H9 (cell line): ENCODE results near the gene NID1. TPM values are rescaled to one million over a fixed set of nuclear protein-coding genes. Genes with fewer than 3 reads are reported as not detected.

Source experiments
- DNase-seq: peaks from one replicate; pipeline ENCODE4 v3.0.0-alpha.2; 2017
- H2AFZ ChIP-seq: one replicate; pipeline ENCODE4 v1.6.1; 2013; ENCODE audit warnings: mild to moderate bottlenecking, low read length, control low read depth, moderate library complexity
- H2AK5ac ChIP-seq: 2 replicates; pipeline ENCODE4 v1.6.1; 2013; ENCODE audit warnings: low read length, control low read depth, mixed read lengths; ENCODE audit not compliant: insufficient read length
- H2BK120ac ChIP-seq: one replicate; pipeline ENCODE4 v1.6.1; 2013; ENCODE audit warnings: low read depth, mild to moderate bottlenecking, low read length, control low read depth, inconsistent platforms; ENCODE audit not compliant: poor library complexity, severe bottlenecking
- H2BK12ac ChIP-seq: 2 replicates; pipeline ENCODE4 v1.6.1; 2013; ENCODE audit warnings: low read length, control low read depth, mixed read lengths, low read depth; ENCODE audit not compliant: insufficient read length
- H2BK15ac ChIP-seq: 2 replicates; pipeline ENCODE4 v1.6.1; 2013; ENCODE audit warnings: low read depth, low read length, control low read depth
- H2BK20ac ChIP-seq: one replicate; pipeline ENCODE4 v1.6.1; 2013; ENCODE audit warnings: low read depth, mild to moderate bottlenecking, low read length, control low read depth, inconsistent platforms; ENCODE audit not compliant: poor library complexity, severe bottlenecking
- H2BK5ac ChIP-seq: 2 replicates; pipeline ENCODE4 v1.6.1; 2013; ENCODE audit warnings: low read length, control low read depth, mixed read lengths; ENCODE audit not compliant: insufficient read length
- H3K14ac ChIP-seq: 2 replicates; pipeline ENCODE4 v1.6.1; 2013; ENCODE audit warnings: low read length, control low read depth; ENCODE audit not compliant: insufficient read depth
- H3K18ac ChIP-seq: 2 replicates; pipeline ENCODE4 v1.6.1; 2013; ENCODE audit warnings: low read depth, mild to moderate bottlenecking, mixed read lengths, low read length, control low read depth; ENCODE audit not compliant: insufficient read length
- H3K23ac ChIP-seq: 2 replicates; pipeline ENCODE4 v1.6.1; 2013; ENCODE audit warnings: low read length, control low read depth, mixed read lengths, low read depth; ENCODE audit not compliant: insufficient read length
- H3K23me2 ChIP-seq: 2 replicates; pipeline ENCODE4 v1.6.1; 2013; ENCODE audit warnings: low read depth, mild to moderate bottlenecking, mixed read lengths, low read length, control low read depth; ENCODE audit not compliant: insufficient read length, poor library complexity, severe bottlenecking
- H3K27ac ChIP-seq: 2 replicates; pipeline ENCODE4 v1.5.1; 2013; ENCODE audit warnings: low read length, control low read depth, mixed read lengths, low read depth; ENCODE audit not compliant: insufficient read length
- H3K27me3 ChIP-seq: 2 replicates; pipeline ENCODE4 v1.6.1; 2013; ENCODE audit warnings: low read length, control low read depth, inconsistent platforms; ENCODE audit not compliant: insufficient read depth
- H3K4ac ChIP-seq: 2 replicates; pipeline ENCODE4 v1.6.1; 2013; ENCODE audit warnings: low read depth, mild to moderate bottlenecking, control low read depth, inconsistent platforms, low read length, moderate library complexity
- H3K4me1 ChIP-seq: 2 replicates; pipeline ENCODE4 v1.6.1; 2013; ENCODE audit warnings: low read length, control low read depth, inconsistent platforms; ENCODE audit not compliant: insufficient read depth
- H3K4me2 ChIP-seq: 2 replicates; pipeline ENCODE4 v1.6.1; 2013; ENCODE audit warnings: low read length, control low read depth, mixed read lengths; ENCODE audit not compliant: insufficient read length, insufficient read depth
- H3K56ac ChIP-seq: 2 replicates; pipeline ENCODE4 v1.6.1; 2013; ENCODE audit warnings: low read depth, mild to moderate bottlenecking, mixed read lengths, low read length, control low read depth; ENCODE audit not compliant: insufficient read length
- H3K79me1 ChIP-seq: 2 replicates; pipeline ENCODE4 v1.6.1; 2013; ENCODE audit warnings: low read depth, mild to moderate bottlenecking, moderate library complexity, low read length, control low read depth, inconsistent platforms; ENCODE audit not compliant: insufficient read depth, poor library complexity, severe bottlenecking
- H3K79me2 ChIP-seq: 2 replicates; pipeline ENCODE4 v1.6.1; 2013; ENCODE audit warnings: low read length, control low read depth, inconsistent platforms; ENCODE audit not compliant: insufficient read depth
- H3K9ac ChIP-seq: 2 replicates; pipeline ENCODE4 v1.6.1; 2013; ENCODE audit warnings: low read length, control low read depth, mixed read lengths; ENCODE audit not compliant: insufficient read length; ENCODE audit errors: extremely low read depth
- H3K9me3 ChIP-seq: one replicate; pipeline ENCODE4 v1.6.1; 2013; ENCODE audit warnings: low read depth, low read length, inconsistent platforms; ENCODE audit not compliant: control insufficient read depth
- H3T11ph ChIP-seq: one replicate; pipeline ENCODE4 v1.6.1; 2013; ENCODE audit warnings: mild to moderate bottlenecking, low read length, control low read depth, inconsistent platforms
- H4K20me1 ChIP-seq: one replicate; pipeline ENCODE4 v1.6.1; 2013; ENCODE audit not compliant: control insufficient read depth, insufficient read length, insufficient read depth
- H4K5ac ChIP-seq: 2 replicates; pipeline ENCODE4 v1.6.1; 2013; ENCODE audit warnings: low read depth, mild to moderate bottlenecking, mixed read lengths, low read length, control low read depth; ENCODE audit not compliant: insufficient read length
- H4K8ac ChIP-seq: replicated peaks from 2 replicates; pipeline ENCODE4 v1.6.1; 2013; ENCODE audit warnings: low read length, control low read depth, mixed read lengths, low read depth; ENCODE audit not compliant: insufficient read length
- H4K91ac ChIP-seq: 2 replicates; pipeline ENCODE4 v1.6.1; 2013; ENCODE audit warnings: low read depth, mild to moderate bottlenecking, moderate library complexity, mixed read lengths, low read length, control low read depth; ENCODE audit not compliant: insufficient read length
- H3K27ac Mint-ChIP-seq, 3 experiments: 2 replicates in 2 of 3; 3 replicates in 1 of 3; pipeline ENCODE4 v1.8.0; 2020 to 2021; ENCODE audit warnings: mixed read lengths in 3 of 3, mild to moderate bottlenecking in 1 of 3, moderate library complexity in 1 of 3
- H3K27me3 Mint-ChIP-seq: 2 replicates; pipeline ENCODE4 v1.8.0; 2021; ENCODE audit warnings: low read depth, mild to moderate bottlenecking, moderate library complexity, mixed read lengths
- H3K36me3 Mint-ChIP-seq, 3 experiments: 2 replicates in 2 of 3; 3 replicates in 1 of 3; pipeline ENCODE4 v1.8.0; 2020 to 2021; ENCODE audit warnings: low read depth in 3 of 3, mixed read lengths in 3 of 3; ENCODE audit not compliant: insufficient read depth in 1 of 3
- H3K4me1 Mint-ChIP-seq, 2 experiments: 2 replicates each; pipeline ENCODE4 v1.8.0; 2020; ENCODE audit warnings: mixed read lengths in 2 of 2
- H3K4me3 Mint-ChIP-seq, 2 experiments: 2 replicates in 1 of 2; 3 replicates in 1 of 2; pipeline ENCODE4 v1.8.0; 2020 to 2021; ENCODE audit warnings: mild to moderate bottlenecking in 2 of 2, mixed read lengths in 2 of 2, moderate library complexity in 1 of 2
- H3K9me3 Mint-ChIP-seq, 2 experiments: 2 replicates in 1 of 2; 3 replicates in 1 of 2; pipeline ENCODE4 v1.8.0; 2020; ENCODE audit warnings: mild to moderate bottlenecking in 2 of 2, mixed read lengths in 2 of 2, moderate library complexity in 1 of 2
- WGBS: extraction: QIAGEN DNeasy Blood & Tissue Kit; methylation state at CpG from one replicate; pipeline ENCODE4 v1.1.7; 2013; ENCODE audit warnings: missing lambda C conversion rate, low lambda C conversion rate, mixed read lengths; ENCODE audit not compliant: insufficient read length; ENCODE audit errors: extremely low coverage; 5-methylcytosine and 5-hydroxymethylcytosine counted together
- total RNA-seq: library from RNA; stranded (reverse); gene quantifications from 2 replicates; pipeline ENCODE4 v1.2.1, GENCODE V29; 2021
- TF ChIP-seq, protein P1 (sequence below): fragments of 200-600 bp; sonication (generic); conservative IDR thresholded peaks from 3 replicates; pipeline ENCODE4 v1.8.0; 2021; ENCODE audit warnings: antibody characterized with exemption, mild to moderate bottlenecking

The NID1 gene
- total RNA-seq, 1 experiment from 2014 or later, result 28.5 TPM

DNA sequence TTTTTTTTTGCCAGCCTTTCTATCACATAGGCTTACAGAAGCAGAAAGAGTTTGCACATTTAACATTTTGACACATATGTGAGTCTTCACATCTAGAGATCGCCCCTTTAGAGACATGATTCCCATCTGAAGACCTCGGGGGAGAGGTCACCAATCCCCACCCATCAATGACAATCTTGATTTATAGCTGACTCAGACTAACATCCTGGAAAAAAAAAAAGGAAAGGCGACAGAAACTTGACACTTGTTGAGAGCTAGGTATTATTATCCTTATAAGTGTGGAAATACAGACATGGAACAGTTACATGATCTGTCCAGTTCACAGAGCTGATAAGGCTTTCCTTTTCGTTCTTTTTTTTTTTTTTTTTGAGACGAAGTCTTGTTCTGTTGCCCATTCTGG lies 28.0 kb upstream of the NID1 start:
- Histone ChIP-seq H2BK20ac (no peak overlapping the region), H3K23me2 (no peaks in the 10 kb centered on the region), H2BK5ac (no peak overlapping the region), H3K27me3 (no peaks in the 10 kb centered on the region), H2BK12ac (no peak overlapping the region), H3K56ac (no peak overlapping the region), H3K4me2 (no peak overlapping the region), H3K4me1 (no peaks in the 10 kb centered on the region), H3K4ac (no peak overlapping the region), H3K9me3 (no peaks in the 10 kb centered on the region), H3K27ac (no peak overlapping the region), H3K79me2 (no peaks in the 10 kb centered on the region), H3K79me1 (no peaks in the 10 kb centered on the region), H4K5ac (no peak overlapping the region), H4K20me1 (no peaks in the 10 kb centered on the region), H2BK15ac (no peak overlapping the region), H3K9ac (no peak overlapping the region), H2AK5ac (no peak overlapping the region), H3K23ac (no peak overlapping the region), H4K91ac (no peak overlapping the region), H3K14ac (no peak overlapping the region), H2BK120ac (no peak overlapping the region), H3T11ph (no peak overlapping the region), H4K8ac (no peak overlapping the region), H2AFZ (no peak overlapping the region), H3K18ac (no peak overlapping the region)
- TF ChIP-seq, protein P1, sequence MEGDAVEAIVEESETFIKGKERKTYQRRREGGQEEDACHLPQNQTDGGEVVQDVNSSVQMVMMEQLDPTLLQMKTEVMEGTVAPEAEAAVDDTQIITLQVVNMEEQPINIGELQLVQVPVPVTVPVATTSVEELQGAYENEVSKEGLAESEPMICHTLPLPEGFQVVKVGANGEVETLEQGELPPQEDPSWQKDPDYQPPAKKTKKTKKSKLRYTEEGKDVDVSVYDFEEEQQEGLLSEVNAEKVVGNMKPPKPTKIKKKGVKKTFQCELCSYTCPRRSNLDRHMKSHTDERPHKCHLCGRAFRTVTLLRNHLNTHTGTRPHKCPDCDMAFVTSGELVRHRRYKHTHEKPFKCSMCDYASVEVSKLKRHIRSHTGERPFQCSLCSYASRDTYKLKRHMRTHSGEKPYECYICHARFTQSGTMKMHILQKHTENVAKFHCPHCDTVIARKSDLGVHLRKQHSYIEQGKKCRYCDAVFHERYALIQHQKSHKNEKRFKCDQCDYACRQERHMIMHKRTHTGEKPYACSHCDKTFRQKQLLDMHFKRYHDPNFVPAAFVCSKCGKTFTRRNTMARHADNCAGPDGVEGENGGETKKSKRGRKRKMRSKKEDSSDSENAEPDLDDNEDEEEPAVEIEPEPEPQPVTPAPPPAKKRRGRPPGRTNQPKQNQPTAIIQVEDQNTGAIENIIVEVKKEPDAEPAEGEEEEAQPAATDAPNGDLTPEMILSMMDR, result no peak
- Mint-ChIP-seq H3K9me3 (peaks cover 11 to 18% of the 10 kb centered on the region in 2 experiments; a peak in 4 of 5 replicates), H3K27me3 (peaks cover 2% of the 10 kb centered on the region), H3K4me1 (0 out of 4 replicates have a peak, but pooled peaks cover 0 to 2% of the 10 kb centered on the region in 2 experiments), H3K4me3 (no peak overlapping the region), H3K27ac (no peak overlapping the region), H3K36me3 (peaks cover 7 to 8% (median 7%) of the 10 kb centered on the region in 3 experiments)
- no peak for DNase-seq
- no CpG with 5 or more reads among the region's 5 CpGs for WGBS
